Measurements from ENCODE around the gene TPCN1. TPM values are rescaled to one million over a fixed set of nuclear protein-coding genes. Genes with fewer than 3 reads are reported as not detected.
A peak's percentile ranks its signal among the peaks of the same experiment; 100 is the strongest.

TPCN1 gene
- total and polyA plus RNA-seq, 2 of the 8 experiments (the other 6 are each of a cell fraction or from before 2014, with no cell fraction given): 14.9 to 21.4 TPM

DNA sequence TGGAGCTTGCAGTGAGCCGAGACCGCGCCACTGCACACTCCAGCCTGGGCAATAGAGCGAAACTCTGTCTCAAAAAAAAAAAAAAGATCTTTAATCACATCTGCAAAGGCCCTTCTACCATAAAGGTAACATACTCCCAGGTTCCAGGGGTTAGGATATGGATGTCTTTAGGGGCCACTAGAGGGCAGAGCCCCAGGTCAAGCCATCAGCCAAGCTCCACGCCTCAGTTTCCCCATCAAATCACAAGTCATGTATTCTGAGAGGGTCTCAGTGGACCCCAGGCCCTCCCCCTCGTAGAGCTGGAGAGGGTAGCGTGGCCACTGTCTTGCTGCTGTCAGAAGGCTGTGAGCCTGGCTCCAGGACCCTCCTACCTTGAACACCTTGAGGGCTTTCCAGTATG is 94.9 kb downstream of the TPCN1 start (continued):
- TF ChIP-seq SUZ12 (IDR thresholded peaks at IDR 0.05; ENCODE audit: low read length) (no peak), TEAD4 (IDR thresholded peaks at IDR 0.05; ENCODE audit: low read depth, low read length) (no peak), JUND (IDR thresholded peaks at IDR 0.05; ENCODE audit: low read length) (no peak)
- TF ChIP-seq, protein P1, sequence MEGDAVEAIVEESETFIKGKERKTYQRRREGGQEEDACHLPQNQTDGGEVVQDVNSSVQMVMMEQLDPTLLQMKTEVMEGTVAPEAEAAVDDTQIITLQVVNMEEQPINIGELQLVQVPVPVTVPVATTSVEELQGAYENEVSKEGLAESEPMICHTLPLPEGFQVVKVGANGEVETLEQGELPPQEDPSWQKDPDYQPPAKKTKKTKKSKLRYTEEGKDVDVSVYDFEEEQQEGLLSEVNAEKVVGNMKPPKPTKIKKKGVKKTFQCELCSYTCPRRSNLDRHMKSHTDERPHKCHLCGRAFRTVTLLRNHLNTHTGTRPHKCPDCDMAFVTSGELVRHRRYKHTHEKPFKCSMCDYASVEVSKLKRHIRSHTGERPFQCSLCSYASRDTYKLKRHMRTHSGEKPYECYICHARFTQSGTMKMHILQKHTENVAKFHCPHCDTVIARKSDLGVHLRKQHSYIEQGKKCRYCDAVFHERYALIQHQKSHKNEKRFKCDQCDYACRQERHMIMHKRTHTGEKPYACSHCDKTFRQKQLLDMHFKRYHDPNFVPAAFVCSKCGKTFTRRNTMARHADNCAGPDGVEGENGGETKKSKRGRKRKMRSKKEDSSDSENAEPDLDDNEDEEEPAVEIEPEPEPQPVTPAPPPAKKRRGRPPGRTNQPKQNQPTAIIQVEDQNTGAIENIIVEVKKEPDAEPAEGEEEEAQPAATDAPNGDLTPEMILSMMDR (IDR thresholded peaks at IDR 0.05; ENCODE audit: control extremely low read depth in 1 of 3, insufficient read depth in 1 of 3, low read depth in 1 of 3, low read length in 3 of 3): peak; percentile 21 to 40 (median 26); a peak in 3 of 4 replicates

Measured in H1 (cell line).